ENCODE data around the gene CPM.

Gene CPM

GRCh38 chr12:68908076-68908475, 24.9 kb downstream of the CPM start:
- DNase-seq (ENCODE audit: low read depth), result no peak
- TF ChIP-seq POLR2A (IDR thresholded peaks at IDR 0.05; ENCODE audit: extremely low read depth, insufficient read length), result no peak
- TF ChIP-seq MAX (IDR thresholded peaks at IDR 0.05; ENCODE audit: low read depth, low read length), result no peak
- no peak for TF ChIP-seq CTCF (IDR thresholded peaks at IDR 0.05; ENCODE audit: low read depth, low read length)
- TF ChIP-seq MYC (IDR thresholded peaks at IDR 0.05; ENCODE audit: low read depth, low read length), result no peak
- H3K4me3 ChIP-seq (ENCODE audit: low read depth, low read length), result no peak overlapping the region

DNA sequence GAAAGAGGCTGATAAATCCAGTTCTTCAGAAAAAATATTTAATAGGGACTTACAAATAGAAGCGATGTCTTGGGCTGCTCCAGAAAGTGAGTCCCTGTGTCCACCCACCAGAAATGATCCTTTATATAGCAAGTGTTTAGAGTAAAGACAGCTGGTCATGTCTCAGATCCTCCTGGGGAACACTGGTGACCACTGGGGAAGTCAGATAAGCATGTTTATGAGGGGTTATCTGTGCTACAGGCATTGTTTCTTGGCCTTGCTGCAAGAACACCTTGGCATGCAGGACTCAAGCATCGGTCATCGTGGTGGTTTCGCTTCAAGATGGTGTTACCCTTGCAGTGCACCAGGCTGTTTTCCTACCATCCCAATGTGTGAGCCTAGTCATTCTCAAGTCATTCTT, 27.2 kb downstream of the CPM start:
- TF ChIP-seq MYC (IDR thresholded peaks at IDR 0.05; ENCODE audit: low read depth, low read length) (no peak), POLR2A (IDR thresholded peaks at IDR 0.05; ENCODE audit: extremely low read depth, insufficient read length) (no peak), MAX (IDR thresholded peaks at IDR 0.05; ENCODE audit: low read depth, low read length) (no peak), CTCF (IDR thresholded peaks at IDR 0.05; ENCODE audit: low read depth, low read length) (no peak)
- no peak overlapping the region for H3K4me3 ChIP-seq (ENCODE audit: low read depth, low read length)
- DNase-seq (ENCODE audit: low read depth), result peak; percentile 25

DNA sequence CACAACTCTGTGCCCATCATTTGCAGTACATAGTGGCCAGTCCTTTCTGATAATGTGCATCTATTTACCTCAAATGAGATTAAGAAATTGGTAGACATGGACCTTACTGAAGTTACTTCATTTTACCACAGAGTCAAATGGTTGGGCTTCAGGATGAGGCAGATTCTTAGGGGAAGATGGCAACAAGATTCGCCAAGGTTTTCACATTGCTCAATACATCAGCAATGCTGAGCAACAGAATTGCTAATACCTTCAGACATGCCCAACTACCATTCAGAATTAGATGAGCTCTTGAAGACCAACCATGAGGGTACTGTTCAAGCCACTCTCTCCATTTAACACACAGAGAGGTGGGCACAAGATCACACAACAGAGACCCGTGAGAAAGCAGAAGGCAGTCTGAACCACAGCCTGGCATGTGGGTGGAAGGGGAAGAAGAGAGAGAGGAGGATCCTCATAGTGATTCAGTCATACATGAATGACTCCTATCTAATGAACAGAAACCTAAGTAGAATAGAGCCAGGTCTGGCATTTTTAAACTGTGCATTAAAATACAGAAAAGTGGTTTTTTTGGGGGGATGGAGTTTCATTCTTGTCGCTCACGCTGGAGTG, 28.5 kb downstream of the CPM start:
- TF ChIP-seq MYC (IDR thresholded peaks at IDR 0.05; ENCODE audit: low read depth, low read length) (no peak), POLR2A (IDR thresholded peaks at IDR 0.05; ENCODE audit: extremely low read depth, insufficient read length) (no peak), MAX (IDR thresholded peaks at IDR 0.05; ENCODE audit: low read depth, low read length) (no peak), CTCF (IDR thresholded peaks at IDR 0.05; ENCODE audit: low read depth, low read length) (no peak)
- H3K4me3 ChIP-seq (ENCODE audit: low read depth, low read length), result no peak overlapping the region
- peak; percentile 26 for DNase-seq (ENCODE audit: low read depth)

GRCh38 chr12:68903511-68903910, 29.5 kb downstream of the CPM start:
- no peak for DNase-seq (ENCODE audit: low read depth)
- no peak for TF ChIP-seq MYC (IDR thresholded peaks at IDR 0.05; ENCODE audit: low read depth, low read length)
- TF ChIP-seq MAX (IDR thresholded peaks at IDR 0.05; ENCODE audit: low read depth, low read length), result no peak
- no peak for TF ChIP-seq POLR2A (IDR thresholded peaks at IDR 0.05; ENCODE audit: extremely low read depth, insufficient read length)
- TF ChIP-seq CTCF (IDR thresholded peaks at IDR 0.05; ENCODE audit: low read depth, low read length), result no peak
- H3K4me3 ChIP-seq (ENCODE audit: low read depth, low read length), result no peak overlapping the region

GRCh38 chr12:68901551-68901950, 31.4 kb downstream of the CPM start:
- TF ChIP-seq MAX (IDR thresholded peaks at IDR 0.05; ENCODE audit: low read depth, low read length) (no peak), CTCF (IDR thresholded peaks at IDR 0.05; ENCODE audit: low read depth, low read length) (no peak), MYC (IDR thresholded peaks at IDR 0.05; ENCODE audit: low read depth, low read length) (no peak), POLR2A (IDR thresholded peaks at IDR 0.05; ENCODE audit: extremely low read depth, insufficient read length) (no peak)
- no peak overlapping the region for H3K4me3 ChIP-seq (ENCODE audit: low read depth, low read length)
- DNase-seq (ENCODE audit: low read depth), result no peak
